GM08714 (cell line): ENCODE data around the gene DIP2C.
"Not testable (repeated sequence)": the region's sequence is repeated elsewhere in the genome, so short reads cannot be mapped to it uniquely, and the experiment has no call there.

Experiments
- H3K4me3 ChIP-seq: fragments of 200-500 bp; sonication (Bioruptor generic); 2 replicates; pipeline ENCODE4 v1.5.1; 2014; ENCODE audit warnings: mild to moderate bottlenecking, low read length, inconsistent platforms
- ZNF274 ChIP-seq: IDR thresholded peaks from 2 replicates; pipeline ENCODE4 v1.6.1; 2012; ENCODE audit warnings: mild to moderate bottlenecking, low read depth, low read length

The DIP2C gene

DNA sequence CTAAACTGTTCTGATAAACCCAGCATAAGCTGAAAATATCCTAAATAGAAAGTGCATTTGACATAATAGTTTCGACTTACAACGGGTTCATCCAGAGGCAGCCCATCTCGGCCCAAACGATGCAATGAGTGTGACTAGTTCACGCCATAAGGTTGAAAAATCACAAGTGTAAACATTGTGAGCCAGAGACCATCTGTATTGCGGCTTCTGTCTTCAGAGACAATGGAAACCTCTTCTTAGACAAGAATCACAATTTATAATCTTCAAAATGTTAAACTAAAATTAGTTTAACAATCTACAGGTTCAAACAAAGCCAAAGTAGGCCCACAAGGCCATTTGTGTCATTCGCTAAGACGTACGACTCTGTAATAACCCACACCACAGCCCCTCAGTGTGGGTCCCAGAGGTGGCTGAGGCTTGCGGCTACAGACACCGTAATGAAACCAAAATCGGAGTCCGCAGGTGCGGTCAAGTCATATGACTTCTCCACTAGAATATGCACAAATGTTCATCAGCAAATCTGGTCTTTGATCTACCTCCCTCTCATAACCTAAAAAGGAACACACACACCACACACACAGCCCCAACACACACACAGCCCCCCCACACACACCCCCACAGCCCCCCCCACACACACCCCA, 81.8 kb downstream of the DIP2C start:
- H3K4me3 ChIP-seq, result no peak overlapping the region
- no peak for TF ChIP-seq ZNF274

DNA sequence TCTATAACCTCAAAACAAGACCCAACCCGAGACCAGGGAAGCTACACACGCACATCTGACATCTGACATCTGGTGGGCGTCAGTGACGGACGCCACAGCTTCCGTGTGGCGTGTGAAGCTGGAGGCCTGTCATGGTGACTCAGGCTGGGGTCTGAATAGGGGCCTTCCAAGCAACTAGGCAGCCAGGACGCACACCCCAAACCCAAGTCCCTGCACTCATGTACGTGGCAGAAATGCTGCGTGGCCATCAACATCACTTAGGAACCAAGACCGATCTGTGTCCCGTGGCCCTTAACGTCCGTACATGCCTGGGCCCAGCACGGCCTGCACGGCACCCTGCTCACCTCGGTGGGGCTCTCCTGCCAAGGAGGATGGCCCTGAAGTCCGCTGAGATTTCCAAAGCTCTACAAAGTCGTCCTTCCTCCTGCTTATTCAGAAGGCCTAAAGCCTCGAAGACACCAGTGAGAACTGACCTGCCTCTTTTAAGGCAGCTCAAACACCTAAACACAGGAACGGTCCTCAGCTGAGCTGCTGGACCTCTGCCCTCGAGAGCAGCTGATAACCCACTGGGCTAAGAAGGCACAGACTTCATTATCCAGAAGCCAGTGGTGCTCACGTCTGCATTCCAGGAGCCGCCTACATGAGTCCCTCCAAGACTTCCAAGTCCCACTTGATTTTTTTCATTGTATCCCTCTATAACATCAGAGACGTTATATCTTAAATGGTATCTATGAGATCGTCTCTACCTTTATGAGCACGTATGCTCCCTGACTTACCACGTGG, 82.5 kb downstream of the DIP2C start:
- no peak overlapping the region for H3K4me3 ChIP-seq
- TF ChIP-seq ZNF274, result no peak

DNA sequence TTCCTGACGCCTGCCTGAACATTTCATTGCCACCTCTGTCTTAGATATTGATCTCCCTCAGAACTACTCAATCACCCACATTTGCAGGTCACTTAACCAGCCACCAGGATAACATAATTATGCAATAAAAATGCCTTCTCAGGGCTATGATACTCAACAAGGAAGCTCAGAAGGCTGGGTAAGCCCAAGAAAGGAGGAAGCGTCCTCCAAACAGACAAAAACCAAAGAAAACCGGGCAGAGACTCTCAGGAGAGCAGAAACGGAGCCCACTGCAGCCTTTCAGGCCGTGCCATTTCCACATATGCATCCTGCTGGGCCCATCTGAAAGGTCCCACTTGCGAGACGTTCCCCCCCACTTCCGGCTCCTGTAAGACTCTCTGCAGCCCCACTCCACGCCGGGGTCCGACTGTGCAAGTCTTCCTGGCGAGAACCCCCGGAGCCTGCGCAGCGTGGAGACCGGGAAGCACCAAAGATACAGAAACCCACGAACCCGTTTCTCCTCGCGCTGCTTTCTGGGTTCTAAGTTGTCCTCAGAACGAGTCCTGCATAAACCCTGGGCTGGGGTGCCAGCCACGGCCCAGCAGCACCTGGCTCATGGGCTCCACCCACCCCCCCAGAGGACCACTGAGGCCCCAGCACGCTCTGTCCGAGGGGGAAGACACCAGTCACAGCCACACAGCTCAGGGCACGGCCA, 83.7 kb downstream of the DIP2C start:
- no peak overlapping the region for H3K4me3 ChIP-seq
- TF ChIP-seq ZNF274, result no peak

DNA sequence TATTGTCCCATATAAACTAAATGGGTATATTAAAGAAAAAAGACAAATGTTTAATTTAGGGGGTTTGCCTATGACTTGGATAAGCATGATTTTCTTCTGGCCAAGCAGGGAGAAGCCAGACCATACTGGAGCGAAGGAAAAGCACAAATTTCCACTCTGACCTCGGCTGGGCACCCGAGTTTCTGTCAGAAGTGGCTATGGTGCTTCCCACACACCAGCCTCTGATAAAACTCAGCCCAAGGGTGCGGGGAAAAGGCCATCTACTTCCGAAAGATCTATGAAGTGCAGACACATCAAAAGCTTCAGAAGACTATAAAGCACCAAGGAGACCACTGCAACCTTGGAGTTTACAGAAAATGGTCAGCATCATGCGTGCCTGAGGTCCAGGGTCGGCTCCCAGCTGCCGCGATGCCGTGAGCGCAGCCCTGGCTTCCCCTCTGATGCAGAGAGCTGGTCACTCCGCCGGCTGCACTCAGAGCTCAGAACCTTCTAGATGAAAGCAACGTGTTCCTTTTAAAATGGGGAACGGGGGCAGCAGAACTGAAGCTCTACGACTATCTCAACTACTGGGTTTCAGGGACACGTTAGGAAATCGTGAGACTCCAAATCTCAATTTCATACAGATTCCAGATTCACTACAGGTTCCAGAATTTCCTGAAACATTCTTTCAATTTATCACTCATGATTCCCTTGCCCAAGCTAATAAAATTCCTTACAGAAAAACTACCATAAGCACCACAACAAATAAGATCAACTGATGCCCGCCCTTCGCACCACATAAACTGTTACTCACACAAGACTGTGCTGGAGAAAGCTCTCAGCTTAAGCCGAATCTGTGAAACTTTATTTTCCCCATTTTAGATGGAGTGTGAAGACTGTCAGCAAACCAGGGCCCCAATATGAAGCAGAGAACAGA, 84.5 kb downstream of the DIP2C start:
- no peak for TF ChIP-seq ZNF274

DNA sequence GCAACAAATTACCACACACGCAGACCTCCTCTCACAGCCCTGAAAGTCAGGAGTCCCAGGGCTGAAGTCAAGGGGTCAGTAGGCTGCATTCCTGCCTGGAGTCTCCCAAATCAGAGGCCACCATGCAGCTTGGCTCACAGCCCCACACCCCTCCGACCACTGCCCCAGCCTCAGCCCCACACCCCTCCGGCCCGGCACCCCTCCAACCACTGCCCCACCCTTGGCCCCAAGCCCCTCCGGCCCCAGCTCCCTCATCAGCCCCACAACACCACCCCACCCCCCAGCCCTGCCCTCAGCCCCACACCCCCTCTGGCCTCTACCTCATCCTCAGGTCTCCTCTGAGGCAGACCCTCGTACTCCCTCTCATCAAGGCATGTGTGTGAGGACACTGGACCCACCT, 85.7 kb downstream of the DIP2C start:
- TF ChIP-seq ZNF274, result no peak
- no peak overlapping the region for H3K4me3 ChIP-seq

More for the DNA sequence above, 84.5 kb downstream of the DIP2C start:
- H3K4me3 ChIP-seq, result no peak overlapping the region

DNA sequence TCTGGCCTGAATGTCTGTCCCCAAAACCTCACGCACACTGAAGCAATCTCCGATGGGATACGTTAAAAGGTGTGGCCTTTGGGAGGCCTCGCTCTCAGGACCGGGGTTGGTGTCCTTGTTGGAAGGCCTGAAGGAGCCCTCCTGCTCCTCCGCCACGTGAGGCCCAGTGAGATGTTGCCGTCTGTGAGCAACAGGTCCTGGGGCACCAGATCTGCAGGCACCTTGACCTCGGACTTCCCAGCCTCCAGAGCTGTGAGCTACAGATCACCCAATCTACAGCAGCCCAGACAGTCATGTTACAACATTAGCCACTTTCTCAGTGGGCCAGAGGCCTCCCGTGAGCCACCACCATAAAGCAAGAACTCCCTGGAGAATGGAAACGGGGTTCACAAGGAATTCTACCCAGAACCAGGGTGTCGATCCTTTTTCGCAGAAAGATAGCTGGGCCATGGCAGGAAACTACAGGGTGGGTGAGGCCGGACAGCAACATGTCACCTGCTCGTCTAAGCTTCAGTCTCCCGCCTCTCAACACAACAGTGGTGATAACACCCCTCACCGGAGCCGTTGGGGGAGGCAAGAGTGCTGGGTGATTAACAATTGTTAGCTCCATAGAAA, 87.0 kb downstream of the DIP2C start:
- H3K4me3 ChIP-seq, result no peak overlapping the region
- no peak for TF ChIP-seq ZNF274

DNA sequence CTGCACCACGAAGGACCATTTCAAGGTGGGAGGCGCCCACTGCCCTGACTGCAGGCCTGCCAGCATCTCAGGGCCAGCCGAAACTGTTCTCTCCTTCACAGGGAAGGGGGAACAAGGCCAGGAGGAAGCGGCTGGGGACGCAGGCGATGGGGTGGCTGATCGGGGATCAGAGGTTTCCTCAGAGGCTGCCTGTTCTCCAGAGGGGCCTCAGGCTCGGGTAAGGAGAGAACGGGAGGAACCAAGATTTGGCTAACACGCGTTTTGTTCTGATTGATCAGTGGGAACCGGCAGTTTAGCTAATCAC, 87.9 kb downstream of the DIP2C start:
- TF ChIP-seq ZNF274, result no peak
- H3K4me3 ChIP-seq, result no peak overlapping the region

DNA sequence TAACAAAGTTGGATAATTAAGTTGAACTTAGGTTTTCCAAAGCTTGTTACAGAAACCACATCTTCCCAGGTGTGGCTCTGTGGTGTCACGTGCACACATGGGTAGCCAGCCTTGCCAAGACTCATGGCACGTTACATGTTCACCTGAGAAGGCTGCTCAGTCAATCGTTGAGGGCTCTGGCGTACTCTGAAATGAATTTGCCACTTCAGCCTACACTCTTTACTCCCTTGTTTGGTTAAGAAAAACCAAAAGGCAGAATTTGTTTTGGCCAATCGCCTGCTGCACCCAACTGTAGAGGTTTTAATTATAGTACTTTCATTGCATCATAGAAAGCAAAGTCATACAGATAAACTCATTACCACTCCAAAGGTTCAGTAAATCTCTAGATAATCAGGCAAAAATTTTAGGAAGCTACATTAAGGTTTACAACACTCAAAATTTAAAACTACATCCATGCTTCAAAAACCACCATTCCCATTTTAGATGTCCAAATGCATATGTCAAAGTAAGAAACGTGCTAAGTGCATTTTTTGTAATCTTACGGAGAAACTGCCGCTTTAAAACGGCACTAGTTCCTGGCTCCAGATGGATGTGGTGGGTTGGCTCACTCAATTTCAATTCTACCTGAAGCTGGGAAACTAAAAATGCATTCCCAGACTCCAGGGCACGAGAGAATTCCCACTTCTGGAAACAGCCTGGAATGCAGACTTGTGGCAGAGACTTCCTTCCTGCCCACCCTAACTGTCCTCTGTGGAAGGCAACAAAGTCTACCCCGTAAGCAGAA, 88.4 kb downstream of the DIP2C start:
- no peak for TF ChIP-seq ZNF274
- no peak overlapping the region for H3K4me3 ChIP-seq

DNA sequence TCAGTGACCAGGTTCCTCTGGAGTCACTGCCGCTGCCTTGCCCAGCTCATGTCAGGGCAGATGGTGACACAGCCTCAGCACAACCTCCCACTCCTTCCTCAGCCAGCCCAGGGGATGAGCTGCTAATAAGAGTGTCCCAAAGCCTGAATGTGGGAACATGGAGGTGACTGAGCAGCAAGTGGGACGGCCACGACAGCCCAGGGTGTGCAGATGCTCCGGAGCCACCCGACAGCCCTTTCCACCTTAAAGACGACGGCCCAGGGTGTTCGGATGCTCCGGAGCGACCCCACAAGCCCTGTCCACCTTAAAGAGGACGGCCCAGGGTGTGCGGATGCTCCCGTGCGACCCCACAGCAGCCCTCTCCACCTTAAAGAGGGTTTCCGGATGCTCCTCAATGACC, 89.2 kb downstream of the DIP2C start:
- TF ChIP-seq ZNF274, result no peak
- H3K4me3 ChIP-seq, result no peak overlapping the region

DNA sequence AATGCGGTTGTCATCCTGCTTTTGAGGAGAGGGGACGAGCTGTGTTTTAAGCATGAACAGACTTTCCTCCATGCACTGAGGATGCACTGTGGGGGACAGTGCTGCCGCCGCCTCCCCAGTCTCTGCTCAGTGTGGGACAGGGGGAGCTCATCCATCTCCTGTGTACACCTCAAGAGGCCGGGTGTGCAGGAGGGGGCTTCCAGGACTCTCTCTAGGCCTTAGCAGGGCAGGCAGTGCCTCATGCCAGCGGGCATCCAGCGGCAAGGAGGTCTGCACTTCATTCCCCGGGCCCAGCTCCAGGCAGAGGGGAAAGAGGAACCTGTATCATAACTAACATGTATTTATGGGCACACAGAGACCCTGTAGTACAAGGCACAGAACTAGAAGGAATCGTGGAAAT, 89.7 kb downstream of the DIP2C start:
- H3K4me3 ChIP-seq, result no peak overlapping the region
- TF ChIP-seq ZNF274, result no peak

DNA sequence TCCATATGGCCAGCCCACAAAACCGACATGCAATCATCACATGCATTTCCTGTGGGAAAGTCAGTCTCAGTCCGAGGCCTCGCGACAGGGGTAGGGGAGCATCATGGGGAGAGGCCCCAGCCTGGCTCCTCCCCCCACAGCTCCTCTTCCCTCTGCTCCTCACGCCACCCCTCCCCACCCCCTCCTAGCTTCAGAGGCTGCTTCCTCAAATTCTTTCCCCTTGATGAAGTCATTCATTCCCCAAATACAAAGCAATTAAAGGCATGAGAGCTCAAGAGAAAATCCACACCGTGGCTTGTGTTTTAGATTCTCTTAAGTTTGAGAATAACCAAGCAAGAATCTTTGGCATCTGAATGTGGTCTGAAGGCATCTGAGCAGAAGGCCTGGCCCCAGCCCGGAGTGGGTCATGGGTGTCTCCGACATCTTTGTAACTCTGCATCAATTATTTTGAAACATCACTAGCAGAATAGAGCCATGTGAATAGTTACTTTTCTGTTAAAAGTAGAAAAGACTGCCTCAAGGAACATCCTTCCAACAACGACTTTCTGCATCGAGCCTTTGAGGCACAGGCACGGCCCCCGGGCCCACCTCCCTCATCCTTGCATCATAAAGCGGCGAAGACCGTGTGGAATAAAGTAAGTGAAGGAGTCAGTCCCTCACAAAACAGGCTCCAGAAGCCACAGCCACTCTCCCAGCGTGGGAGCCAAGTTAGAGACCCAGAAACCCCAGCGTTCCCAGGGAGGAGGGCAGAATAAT, 90.9 kb downstream of the DIP2C start:
- H3K4me3 ChIP-seq, result no peak overlapping the region
- TF ChIP-seq ZNF274, result no peak

DNA sequence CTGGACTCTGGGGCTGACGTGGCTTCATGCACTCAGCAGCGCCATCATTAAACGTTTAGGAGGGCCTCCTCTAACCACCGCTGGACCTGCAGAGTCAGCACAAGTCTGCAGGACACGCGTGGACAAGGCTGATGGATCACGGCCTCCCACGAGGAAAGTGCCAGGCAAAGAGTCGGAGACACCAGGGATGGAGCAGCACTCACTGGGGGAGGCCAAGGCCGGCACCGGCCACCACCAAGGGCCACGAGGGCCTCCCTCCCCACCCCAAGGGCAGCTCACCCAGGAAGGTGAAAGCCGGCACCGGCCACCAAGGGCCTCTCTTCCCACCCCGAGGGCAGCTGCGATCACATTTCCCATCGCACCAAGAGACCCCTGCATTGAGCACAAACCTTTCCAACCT, 91.5 kb downstream of the DIP2C start:
- no peak for TF ChIP-seq ZNF274
- no peak overlapping the region for H3K4me3 ChIP-seq

DNA sequence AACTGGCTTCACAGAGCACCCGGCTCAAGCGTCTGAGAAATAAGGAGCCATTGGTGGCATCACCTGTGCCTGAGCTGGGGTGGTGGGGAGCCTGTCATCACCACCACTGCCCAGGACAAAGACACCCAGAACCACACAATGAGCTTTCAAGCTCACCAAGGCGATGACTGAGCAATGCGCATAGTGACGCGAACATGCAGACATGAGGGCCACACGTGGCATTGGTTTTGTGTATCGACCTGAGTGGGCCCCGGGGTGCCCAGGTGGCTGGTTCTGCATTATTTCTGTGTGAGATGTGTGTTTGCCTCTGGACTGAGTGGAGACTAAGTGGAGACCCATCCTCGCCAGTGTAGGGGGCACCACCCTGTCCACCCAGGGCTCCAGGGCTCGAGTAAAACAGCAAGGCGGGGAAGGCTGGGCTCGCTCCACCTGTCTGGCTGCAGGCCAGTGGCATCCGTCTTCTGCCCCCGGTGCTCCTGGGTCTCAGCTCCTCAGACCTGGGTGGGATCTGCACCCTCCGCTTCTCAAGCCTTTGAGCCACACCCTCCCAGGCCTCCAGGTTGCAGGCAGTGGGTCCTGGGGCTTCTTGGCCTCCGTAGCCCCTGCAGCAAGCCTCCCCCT, 92.6 kb downstream of the DIP2C start:
- no peak overlapping the region for H3K4me3 ChIP-seq
- no peak for TF ChIP-seq ZNF274

DNA sequence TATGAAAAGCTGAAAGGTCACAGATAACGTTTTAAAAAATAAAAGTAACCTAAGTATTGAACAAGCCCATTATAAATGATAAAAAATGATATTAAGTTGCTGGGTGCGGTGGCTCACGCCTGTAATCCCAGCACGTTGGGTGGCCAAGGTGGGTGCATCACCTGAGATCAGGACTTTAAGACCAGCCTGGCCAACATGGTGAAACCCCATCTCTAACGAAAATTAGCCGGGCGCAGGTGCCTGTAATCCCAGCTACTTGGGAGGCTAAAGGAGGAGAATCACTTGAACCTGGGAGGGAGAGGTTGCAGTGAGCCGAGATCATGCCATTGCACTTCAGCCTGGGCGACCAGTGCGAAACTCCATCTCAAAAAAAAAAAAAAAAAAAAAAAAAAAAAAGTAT, 93.3 kb downstream of the DIP2C start:
- H3K4me3 ChIP-seq, result not testable (repeated sequence)
